CD4-positive, alpha-beta T cell treated with Interleukin-1 beta for 1 hour (primary cell): ENCODE data around the gene CENPL.

Experiments
- DNase-seq, 2 donors: peaks; one replicate each; pipeline ENCODE4 v3.0.0-alpha.2; 2020 to 2022

The CENPL gene

DNA sequence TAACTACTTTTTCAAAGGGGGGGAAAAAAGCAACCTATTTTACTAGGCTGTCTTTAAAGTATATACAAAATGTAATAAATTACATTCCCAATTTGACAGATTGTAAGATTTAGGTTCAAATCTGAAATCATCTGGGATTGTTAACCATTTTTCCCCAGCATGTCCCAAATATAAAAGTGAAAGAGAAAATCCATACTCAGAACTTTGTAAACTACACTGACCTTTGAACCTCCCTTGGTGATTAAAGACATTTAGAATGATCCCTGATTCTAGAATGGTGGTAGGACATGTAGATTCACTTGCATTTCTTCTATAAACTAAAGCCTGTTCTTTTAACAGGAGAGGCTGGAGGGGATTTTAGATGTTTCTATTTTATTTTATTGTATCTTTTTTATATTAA is 70.9 kb downstream of the CENPL start:
- DNase-seq = no peak
